Fibroblast of skin of left quadriceps (primary cell): ENCODE results near the gene MCF2L2.
"Not testable (repeated sequence)": the region's sequence is repeated elsewhere in the genome, so short reads cannot be mapped to it uniquely, and the experiment has no call there.

Source experiments
- DNase-seq, 2 experiments: peaks; one replicate each; pipeline ENCODE4 v3.0.0-alpha.2; 2013; ENCODE audit warnings: low read depth in 2 of 2

Gene MCF2L2

DNA sequence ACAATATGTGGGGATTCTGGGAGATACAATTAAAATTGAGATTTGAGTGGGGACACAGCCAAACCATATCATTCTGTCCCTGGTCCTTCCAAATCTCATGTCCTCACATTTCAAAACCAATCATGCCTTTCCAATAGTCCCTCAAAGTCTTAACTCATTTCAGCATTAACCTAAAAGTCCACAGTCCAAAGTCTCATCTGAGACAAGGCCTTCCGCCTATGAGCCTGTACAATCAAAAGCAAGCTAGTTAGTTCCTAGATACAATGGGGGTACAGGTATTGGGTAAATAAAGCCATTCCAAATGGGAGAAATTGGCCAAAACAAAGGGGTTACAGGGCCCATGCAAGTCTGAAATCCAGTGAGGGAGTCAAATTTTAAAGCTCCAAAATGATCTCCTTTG is 260.4 kb downstream of the MCF2L2 start:
- DNase-seq = not testable (repeated sequence)

DNA sequence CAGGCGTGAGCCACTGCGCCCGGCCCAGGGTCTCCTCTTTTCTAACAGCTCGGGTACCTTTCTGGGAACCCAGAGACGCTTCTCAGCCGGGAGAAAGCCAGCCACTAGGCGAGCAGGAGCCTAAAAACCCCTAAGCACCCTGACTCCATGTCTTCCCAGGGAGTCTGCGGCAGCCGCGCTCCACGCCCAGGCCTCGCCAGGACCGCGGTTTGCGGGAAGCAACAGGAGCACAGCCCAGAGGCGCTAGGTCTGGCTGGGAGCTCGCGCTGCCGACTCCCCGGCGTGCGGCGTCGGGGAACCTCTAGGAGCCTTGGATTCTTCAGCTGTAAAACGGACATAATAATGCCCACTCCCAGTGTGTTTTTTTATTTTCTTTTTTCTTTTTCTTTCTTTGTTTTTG is 264.9 kb downstream of the MCF2L2 start:
- no peak for DNase-seq

- no peak for DNase-seq
Observed at GRCh38 chr3:183161552-183162336, 266.7 kb downstream of the MCF2L2 start.

DNA sequence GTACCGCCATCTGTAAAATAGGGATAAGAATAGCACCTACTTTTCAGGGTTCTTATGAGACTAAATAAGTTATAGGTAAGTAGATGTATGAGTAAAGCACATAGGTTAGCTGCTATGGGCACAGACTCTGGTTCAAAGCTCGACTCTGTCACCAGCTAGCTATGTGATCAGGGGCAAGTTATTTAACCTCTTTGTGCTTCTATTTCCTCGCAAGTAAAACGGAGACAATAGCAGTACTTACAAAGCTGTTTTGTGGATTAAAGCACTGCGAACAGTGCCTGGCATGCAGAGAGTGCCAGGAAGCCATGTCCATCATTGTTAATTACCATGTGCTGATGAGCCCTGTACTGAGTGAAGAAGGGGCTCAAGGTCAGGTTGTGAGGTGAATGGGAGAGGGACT is 267.8 kb downstream of the MCF2L2 start:
- no peak for DNase-seq

DNA sequence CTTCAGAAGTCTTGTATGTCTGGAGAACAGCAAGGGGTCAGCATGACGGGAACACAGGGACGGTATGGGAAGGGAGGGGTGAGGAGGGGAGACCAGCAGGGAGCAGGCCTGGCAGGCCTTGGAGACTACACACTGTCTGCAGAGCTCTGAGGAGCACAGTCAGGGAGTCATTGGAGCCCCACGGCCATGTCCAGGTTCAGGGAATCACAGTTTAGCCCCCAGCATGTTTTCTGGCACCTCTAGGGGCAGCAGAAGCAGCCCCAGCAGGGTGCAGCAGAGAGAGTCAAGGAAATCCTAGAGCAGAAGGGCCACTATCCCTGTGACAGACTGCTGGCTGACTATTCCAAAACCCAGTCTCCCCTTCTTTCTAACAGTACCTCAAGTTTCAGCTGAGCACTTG is 269.1 kb downstream of the MCF2L2 start:
- DNase-seq = no peak

- DNase-seq = no peak
Observed at GRCh38 chr3:183158551-183159006, 269.8 kb downstream of the MCF2L2 start.

- DNase-seq = no peak
Observed at GRCh38 chr3:183158113-183158512, 270.3 kb downstream of the MCF2L2 start.

- no peak for DNase-seq
Observed at GRCh38 chr3:183156266-183156665, 272.2 kb downstream of the MCF2L2 start.

DNA sequence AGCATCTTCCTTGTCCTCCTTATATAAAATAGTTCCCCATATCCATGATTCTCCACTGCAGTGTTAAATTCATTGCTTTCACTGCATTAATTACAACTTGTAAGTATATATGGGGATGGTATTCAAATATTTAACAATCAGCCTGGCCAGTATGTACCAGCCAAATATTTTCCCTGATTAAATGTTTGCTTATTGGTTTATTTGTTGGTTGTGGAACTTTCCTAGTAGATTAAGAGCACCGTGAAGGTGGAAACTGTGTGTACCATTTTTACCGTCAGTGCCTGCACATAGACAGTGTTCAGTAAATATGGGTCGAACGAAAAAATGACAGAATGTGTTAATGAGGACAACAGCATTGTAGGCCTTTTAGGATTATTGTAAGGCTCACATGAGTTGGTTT is 272.9 kb downstream of the MCF2L2 start:
- no peak for DNase-seq

DNA sequence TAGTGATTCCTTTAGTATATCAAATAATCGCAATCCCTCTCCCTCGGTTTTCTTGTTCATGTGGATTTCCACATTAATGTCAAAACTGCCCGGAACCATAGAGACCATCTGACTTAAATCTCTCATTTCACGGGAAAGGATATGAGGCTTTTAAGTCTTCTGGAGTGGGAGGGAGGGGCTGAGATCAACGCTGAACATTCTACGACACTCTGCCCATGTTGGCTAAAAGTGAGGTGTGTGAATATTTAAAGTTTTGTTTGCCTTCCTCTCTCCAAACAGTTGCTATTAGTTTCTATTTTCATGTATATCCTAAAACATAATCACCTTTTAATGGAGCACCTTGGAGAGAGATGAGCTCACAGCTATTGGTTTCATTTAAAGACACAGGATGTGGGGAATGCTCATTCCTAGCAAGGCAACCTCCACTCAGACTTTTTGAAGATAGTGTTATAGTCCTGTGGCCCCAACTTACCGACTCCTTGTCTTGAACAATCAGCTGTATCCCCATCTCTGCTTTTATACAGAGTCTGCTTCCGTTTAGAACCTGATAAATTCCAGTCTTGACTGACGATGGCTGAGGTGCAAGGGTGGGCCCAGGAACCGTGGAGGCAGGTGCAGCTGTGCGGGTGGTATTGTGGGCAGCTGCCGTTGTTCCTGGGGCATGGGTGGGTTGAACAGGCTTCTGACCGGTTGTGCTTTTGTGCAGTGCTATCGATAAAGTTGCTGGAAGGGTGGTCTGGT is 275.0 kb downstream of the MCF2L2 start:
- DNase-seq = no peak

- no peak for DNase-seq
Observed at GRCh38 chr3:183151821-183152351, 276.5 kb downstream of the MCF2L2 start.

- DNase-seq = no peak
Observed at GRCh38 chr3:183151086-183151485, 277.3 kb downstream of the MCF2L2 start.

DNA sequence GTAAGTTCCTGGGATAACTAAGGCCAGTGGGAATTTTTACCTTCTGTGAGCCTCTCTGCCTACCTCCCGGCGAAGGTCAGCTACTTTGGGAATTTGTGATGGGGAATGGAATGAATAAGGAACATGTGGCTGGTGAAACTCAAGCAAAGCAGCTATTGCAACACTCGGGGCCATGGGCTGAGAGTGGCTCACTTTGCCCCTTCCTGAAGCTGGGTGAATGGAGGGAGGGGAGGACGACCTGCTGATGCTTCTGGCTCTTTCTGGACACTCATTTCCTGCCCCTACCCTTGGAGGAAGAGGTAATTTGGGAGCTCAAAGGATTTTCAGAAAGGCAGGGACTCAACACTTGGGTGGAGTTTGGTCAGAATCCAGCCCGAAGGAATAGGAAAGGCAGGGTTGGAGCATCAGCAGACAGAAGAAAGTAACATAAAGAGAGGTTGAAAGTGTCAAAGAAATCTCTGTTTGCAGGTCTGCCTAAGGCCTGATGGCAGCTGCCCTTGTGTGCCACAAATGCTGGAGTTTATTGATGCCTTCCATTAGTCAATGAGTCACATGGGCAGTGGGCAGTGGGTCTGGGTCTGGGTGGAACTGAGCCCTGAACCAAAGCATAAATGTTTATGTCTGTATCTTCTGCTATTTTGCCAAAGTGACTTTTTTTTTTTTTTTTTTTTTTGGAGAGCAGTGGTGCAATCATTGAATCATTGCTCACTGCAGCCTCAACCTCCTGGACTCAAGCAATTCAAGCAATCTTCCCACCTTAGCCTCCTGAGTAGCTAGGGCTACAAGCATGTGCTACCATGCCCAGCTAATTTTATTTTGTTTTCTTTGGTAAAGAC is 278.3 kb downstream of the MCF2L2 start:
- no peak for DNase-seq

GRCh38 chr3:183148056-183148455 is 280.4 kb downstream of the MCF2L2 start:
- DNase-seq = no peak

- no peak for DNase-seq
Observed at GRCh38 chr3:183144363-183144762, 284.1 kb downstream of the MCF2L2 start.

- no peak for DNase-seq
Observed at GRCh38 chr3:183142199-183142598, 286.2 kb downstream of the MCF2L2 start.

DNA sequence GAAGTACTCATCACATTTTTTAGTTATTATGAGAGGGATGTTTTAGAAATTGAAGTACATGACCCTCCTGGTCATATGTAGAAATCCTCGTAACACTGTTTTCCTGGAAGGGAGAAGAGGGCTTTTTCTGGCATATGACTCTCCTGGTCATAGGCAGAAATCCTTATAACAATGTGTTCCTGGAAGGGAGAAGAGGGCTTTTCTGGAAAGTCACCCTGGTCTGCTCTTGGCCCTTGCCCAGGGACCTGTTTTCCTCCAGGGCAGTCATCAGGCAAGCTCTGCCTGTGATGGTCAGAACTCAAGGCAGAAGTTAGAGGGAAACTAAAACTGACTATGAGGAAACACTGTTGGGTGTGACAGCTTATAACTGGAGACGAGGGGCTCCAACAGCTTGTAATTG is 293.6 kb downstream of the MCF2L2 start:
- no peak for DNase-seq

- no peak for DNase-seq
Observed at GRCh38 chr3:183132409-183132808, 296.0 kb downstream of the MCF2L2 start.

DNA sequence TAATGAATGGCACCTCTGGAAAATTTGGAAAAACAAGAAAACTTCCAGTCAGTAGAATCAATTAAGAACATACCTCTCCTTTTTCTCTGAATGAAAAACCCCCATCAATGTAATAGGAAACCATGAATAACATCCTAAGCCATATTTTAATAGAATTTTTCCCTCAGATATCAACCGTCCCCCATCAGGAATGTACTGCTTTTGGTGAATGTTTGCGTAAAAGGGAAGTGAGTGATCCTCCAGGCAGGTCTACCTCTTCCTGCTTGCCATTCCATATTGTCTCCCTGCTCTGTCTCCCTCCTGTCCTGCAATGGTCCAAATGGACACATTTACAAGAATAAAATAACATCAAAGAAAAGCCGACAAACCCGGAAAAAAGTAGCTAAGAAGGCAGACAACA is 296.7 kb downstream of the MCF2L2 start:
- peak; percentile 17 to 20 for DNase-seq

DNA sequence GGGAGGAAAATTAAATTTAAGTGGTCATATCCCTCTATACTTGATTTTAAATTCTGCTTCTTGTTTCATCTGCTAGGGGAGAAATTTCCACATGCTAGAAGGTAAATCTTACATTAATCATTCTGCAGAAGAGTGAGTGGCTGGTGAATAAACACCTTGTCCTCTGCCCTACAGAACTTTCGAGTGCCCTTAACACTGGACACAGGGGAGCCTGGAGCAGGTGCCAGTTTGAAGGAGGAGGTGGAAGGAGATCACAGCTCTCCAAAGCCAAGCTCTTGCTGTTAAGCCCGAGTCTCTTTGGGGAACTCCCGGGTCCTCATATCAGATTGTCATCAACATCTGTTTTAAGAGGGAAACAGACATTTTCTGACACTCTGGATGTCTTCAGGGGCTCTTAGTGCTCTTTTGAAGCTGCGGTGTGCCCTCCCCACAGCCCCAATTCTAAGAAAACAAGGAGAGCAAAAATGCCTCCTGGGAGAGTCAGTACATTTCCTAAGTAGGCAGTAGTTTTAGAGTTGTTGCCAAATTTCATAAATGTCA is 297.2 kb downstream of the MCF2L2 start:
- DNase-seq = no peak

DNA sequence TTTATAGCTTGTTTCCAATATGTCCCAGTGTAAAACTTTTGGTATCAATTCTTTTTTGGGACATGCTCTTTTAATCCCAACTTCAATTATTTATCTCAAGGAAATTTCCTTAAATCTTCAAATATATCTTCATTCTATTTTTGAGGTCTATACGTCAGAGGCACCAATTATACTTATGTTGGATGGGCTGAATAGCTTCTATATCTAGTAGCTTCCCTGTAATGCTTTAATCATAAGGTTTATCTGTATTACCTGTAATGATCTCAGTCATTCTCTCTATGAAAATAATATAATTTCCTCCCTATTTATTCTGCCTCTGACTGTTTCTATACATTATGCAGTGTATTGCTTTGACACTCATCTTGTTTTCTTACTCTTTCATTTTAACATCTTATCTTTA is 299.2 kb downstream of the MCF2L2 start:
- DNase-seq = no peak

DNA sequence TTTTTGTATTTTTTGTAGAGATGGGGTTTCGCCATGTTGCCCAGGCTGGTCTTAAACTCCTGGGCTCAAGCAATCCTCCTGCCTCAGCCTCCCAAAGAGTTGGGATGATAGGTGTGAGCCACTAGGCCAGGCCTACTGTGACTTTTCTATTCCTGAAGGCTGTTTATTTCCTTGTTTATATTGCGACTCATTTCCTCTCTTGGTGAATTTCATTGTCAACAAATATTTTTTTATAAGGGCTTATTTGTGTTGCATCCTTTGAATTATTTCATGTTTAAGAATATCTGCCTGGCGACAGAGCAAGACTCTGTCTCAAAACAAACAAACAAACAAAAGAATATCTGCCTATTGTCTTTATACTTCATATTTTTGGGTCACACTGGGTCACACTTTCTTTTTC is 299.7 kb downstream of the MCF2L2 start:
- no peak for DNase-seq
